Neuronal stem cell (in vitro differentiated cells): ENCODE data around the gene IGSF21.
A peak's percentile ranks its signal among the peaks of the same experiment; 100 is the strongest.

Experiments
- DNase-seq: peaks from one replicate; pipeline ENCODE4 v3.0.0-alpha.2; 2013; ENCODE audit warnings: low spot score
- H2AFZ ChIP-seq: one replicate; pipeline ENCODE4 v1.6.1; 2013; ENCODE audit warnings: mild to moderate bottlenecking, low read length, inconsistent platforms
- H2AK5ac ChIP-seq: 2 replicates; pipeline ENCODE4 v1.6.1; 2013; ENCODE audit warnings: low read depth, mild to moderate bottlenecking, inconsistent platforms, low read length, moderate library complexity, mixed read lengths
- H2BK120ac ChIP-seq: 2 replicates; pipeline ENCODE4 v1.6.1; 2013; ENCODE audit warnings: low read depth, mild to moderate bottlenecking, inconsistent platforms, low read length, moderate library complexity, mixed read lengths
- H2BK12ac ChIP-seq: one replicate; pipeline ENCODE4 v1.6.1; 2013; ENCODE audit warnings: low read length, inconsistent platforms
- H2BK15ac ChIP-seq: 2 replicates; pipeline ENCODE4 v1.6.1; 2013; ENCODE audit warnings: mild to moderate bottlenecking, low read length, inconsistent platforms, mixed read lengths
- H2BK5ac ChIP-seq: one replicate; pipeline ENCODE4 v1.6.1; 2013; ENCODE audit warnings: inconsistent platforms, mild to moderate bottlenecking, low read length, moderate library complexity
- H3K14ac ChIP-seq: one replicate; pipeline ENCODE4 v1.6.1; 2013; ENCODE audit warnings: low read length, inconsistent platforms
- H3K18ac ChIP-seq: 2 replicates; pipeline ENCODE4 v1.6.1; 2013; ENCODE audit warnings: low read length, inconsistent platforms
- H3K23ac ChIP-seq: 2 replicates; pipeline ENCODE4 v1.6.1; 2013; ENCODE audit warnings: low read depth, mild to moderate bottlenecking, mixed read lengths, low read length, inconsistent platforms; ENCODE audit not compliant: poor library complexity
- H3K27ac ChIP-seq: replicated peaks from 3 replicates; pipeline ENCODE4 v1.5.1; 2013; ENCODE audit warnings: low read length, inconsistent platforms
- H3K27me3 ChIP-seq, 3 experiments: 2 replicates each; pipeline ENCODE4 v1.6.1; 2013; ENCODE audit warnings: low read length in 3 of 3, mild to moderate bottlenecking in 2 of 3, inconsistent platforms in 1 of 3, low read depth in 1 of 3, mixed read lengths in 1 of 3, moderate library complexity in 1 of 3; ENCODE audit not compliant: control insufficient read depth in 3 of 3, insufficient read depth in 3 of 3
- H3K36me3 ChIP-seq, 2 donors: replicated peaks in 1 of 2; 2 replicates each; pipeline ENCODE4 v1.6.1; 2013; ENCODE audit warnings: low read length in 2 of 2; ENCODE audit not compliant: control insufficient read depth in 2 of 2, insufficient read depth in 2 of 2
- H3K4ac ChIP-seq: 2 replicates; pipeline ENCODE4 v1.6.1; 2013; ENCODE audit warnings: inconsistent platforms, mild to moderate bottlenecking, low read length, moderate library complexity
- H3K4me1 ChIP-seq, 2 donors: 1 replicate in 1 of 2; 2 replicates in 1 of 2; pipeline ENCODE4 v1.6.1; 2013; ENCODE audit warnings: low read length in 2 of 2, low read depth in 1 of 2; ENCODE audit not compliant: control insufficient read depth in 2 of 2, insufficient read depth in 1 of 2
- H3K4me2 ChIP-seq: one replicate; pipeline ENCODE4 v1.6.1; 2013; ENCODE audit warnings: mild to moderate bottlenecking, low read length, inconsistent platforms; ENCODE audit not compliant: insufficient read depth, poor library complexity, severe bottlenecking
- H3K4me3 ChIP-seq, 2 donors: 2 replicates each; pipeline ENCODE4 v1.5.1; 2013; ENCODE audit warnings: low read length in 2 of 2, mild to moderate bottlenecking in 2 of 2, inconsistent platforms in 1 of 2, moderate library complexity in 1 of 2
- H3K79me1 ChIP-seq: one replicate; pipeline ENCODE4 v1.6.1; 2013; ENCODE audit warnings: low read depth, mild to moderate bottlenecking, inconsistent platforms, low read length, moderate library complexity
- H3K9ac ChIP-seq: one replicate; pipeline ENCODE4 v1.6.1; 2013; ENCODE audit warnings: mild to moderate bottlenecking, low read depth, low read length, inconsistent platforms; ENCODE audit not compliant: poor library complexity
- H3K9me3 ChIP-seq, 2 donors: replicated peaks in 1 of 2; 2 replicates each; pipeline versions ENCODE3 to v1.6.1; 2013; ENCODE audit warnings: low read length in 2 of 2, mild to moderate bottlenecking in 2 of 2, inconsistent platforms in 1 of 2, low read depth in 1 of 2, mixed read lengths in 1 of 2, moderate library complexity in 1 of 2; ENCODE audit not compliant: control insufficient read depth in 2 of 2, insufficient read depth in 1 of 2
- H4K8ac ChIP-seq: one replicate; pipeline ENCODE4 v1.6.1; 2013; ENCODE audit warnings: low read depth, mild to moderate bottlenecking, inconsistent platforms, low read length, moderate library complexity
- H4K91ac ChIP-seq: one replicate; pipeline ENCODE4 v1.6.1; 2013; ENCODE audit warnings: low read length, low read depth, mild to moderate bottlenecking, inconsistent platforms; ENCODE audit not compliant: poor library complexity
- WGBS, 2 donors: extraction: QIAGEN DNeasy Blood & Tissue Kit; methylation state at CpG; one replicate each; pipeline ENCODE4 v1.1.7; 2013; ENCODE audit warnings: missing lambda C conversion rate in 2 of 2, mixed read lengths in 1 of 2; ENCODE audit not compliant: insufficient read length in 2 of 2, insufficient replicate concordance in 1 of 2; ENCODE audit errors: extremely low coverage in 2 of 2; 5-methylcytosine and 5-hydroxymethylcytosine counted together

The IGSF21 gene

DNA sequence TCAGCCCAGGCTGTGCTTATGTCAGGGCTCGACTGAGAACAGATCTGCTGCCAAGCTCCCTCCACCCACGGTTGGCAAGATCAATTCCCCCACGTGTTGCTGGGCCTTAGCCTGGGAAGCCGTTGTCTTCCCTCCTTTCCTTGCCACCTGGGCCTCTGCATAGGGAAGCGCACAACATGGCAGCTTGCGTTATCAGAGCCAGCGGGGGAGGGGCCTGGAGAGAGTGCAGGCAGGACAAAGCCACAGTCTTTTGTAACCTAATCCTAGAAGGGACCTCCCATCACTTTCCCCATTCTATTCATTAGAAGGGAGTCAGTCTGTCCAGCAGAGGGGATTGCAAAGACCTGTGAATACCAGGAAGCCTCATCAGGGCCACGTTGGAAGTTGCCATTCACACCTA, 17.0 kb upstream of the IGSF21 start:
- H3K4me2 ChIP-seq, result no peak overlapping the region
- no peak overlapping the region for H4K8ac ChIP-seq
- H3K4me3 ChIP-seq, result no peak overlapping the region
- no peak overlapping the region for H3K23ac ChIP-seq
- H3K9ac ChIP-seq, result no peak overlapping the region
- no peak overlapping the region for H4K91ac ChIP-seq
- H3K36me3 ChIP-seq, result no peaks in the 10 kb centered on the region
- H3K14ac ChIP-seq, result no peak overlapping the region
- H2BK12ac ChIP-seq, result no peak overlapping the region
- peak overlapping the region; percentile 46 for H3K27ac ChIP-seq
- H3K18ac ChIP-seq, result peak overlapping the region; percentile 76
- H3K27me3 ChIP-seq, result no peaks in the 10 kb centered on the region
- no peak overlapping the region for H2AK5ac ChIP-seq
- H2BK120ac ChIP-seq, result no peak overlapping the region
- H2AFZ ChIP-seq, result peak overlapping the region; percentile 15
- H2BK15ac ChIP-seq, result no peak overlapping the region
- DNase-seq, result peak; percentile 61
- H2BK5ac ChIP-seq, result no peak overlapping the region
- WGBS, 2 donors, result no CpG with 5 or more reads among the region's 8 CpGs
- peaks cover 0 to 29% of the 10 kb centered on the region in 2 donors for H3K4me1 ChIP-seq
- no peaks in the 10 kb centered on the region for H3K79me1 ChIP-seq
- no peaks in the 10 kb centered on the region for H3K9me3 ChIP-seq
- no peak overlapping the region for H3K4ac ChIP-seq

DNA sequence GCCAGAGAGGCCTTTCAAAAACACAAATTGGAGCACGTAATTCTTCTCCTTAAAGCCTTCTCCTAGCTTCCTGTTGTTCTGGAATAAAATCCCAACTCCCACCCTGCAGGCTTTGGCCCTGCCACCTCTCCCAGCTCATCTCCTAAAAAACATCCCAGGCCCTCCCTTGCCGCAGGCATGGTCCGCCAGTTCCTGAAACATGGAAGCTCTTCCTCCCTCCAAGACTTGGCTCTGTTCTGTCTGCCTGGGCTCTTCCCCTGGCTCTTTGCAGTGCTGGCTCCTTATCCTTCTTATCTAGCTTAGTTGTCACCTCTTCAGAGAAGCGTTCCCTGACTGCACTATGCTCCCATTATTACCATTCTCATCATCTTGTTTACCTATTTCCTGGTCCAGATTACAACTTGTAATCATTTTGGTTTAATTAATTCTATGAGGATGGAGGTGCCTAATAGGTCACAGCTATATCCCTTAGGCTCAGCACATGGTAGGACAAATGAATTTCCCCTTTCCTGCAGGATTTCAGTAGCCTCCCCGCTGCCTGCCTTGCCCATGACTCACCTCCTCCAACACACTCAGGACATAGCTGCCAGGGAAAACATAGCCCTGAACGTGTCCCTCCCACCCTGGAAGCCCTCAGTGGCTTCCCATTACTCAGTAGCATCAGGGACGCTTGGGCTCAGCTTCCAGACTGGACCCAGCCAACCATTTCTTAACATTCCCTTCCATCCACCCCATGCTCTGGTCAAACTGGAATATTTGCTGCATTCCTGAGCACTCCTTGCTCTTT, 15.7 kb upstream of the IGSF21 start:
- Histone ChIP-seq H3K9me3 (no peaks in the 10 kb centered on the region), H2AK5ac (peak overlapping the region; percentile 11), H3K79me1 (no peaks in the 10 kb centered on the region), H3K4ac (no peak overlapping the region), H2BK15ac (no peak overlapping the region), H3K36me3 (no peaks in the 10 kb centered on the region), H3K18ac (peak overlapping the region; percentile 49), H2BK5ac (no peak overlapping the region), H3K4me2 (no peak overlapping the region), H3K4me1 (peaks cover 0 to 29% of the 10 kb centered on the region in 2 donors), H3K9ac (no peak overlapping the region), H3K14ac (no peak overlapping the region), H3K23ac (no peak overlapping the region), H4K8ac (no peak overlapping the region), H2BK12ac (no peak overlapping the region), H2AFZ (no peak overlapping the region), H2BK120ac (peak overlapping the region; percentile 0), H4K91ac (no peak overlapping the region), H3K27ac (peak overlapping the region; percentile 2), H3K4me3 (no peak overlapping the region), H3K27me3 (no peaks in the 10 kb centered on the region)
- no peak for DNase-seq
- no CpG with 5 or more reads among the region's 7 CpGs for WGBS, 2 donors

- no peak overlapping the region for H3K27ac ChIP-seq
- no peaks in the 10 kb centered on the region for H3K79me1 ChIP-seq
Observed at GRCh38 chr1:18093193-18093592, 14.4 kb upstream of the IGSF21 start.

DNA sequence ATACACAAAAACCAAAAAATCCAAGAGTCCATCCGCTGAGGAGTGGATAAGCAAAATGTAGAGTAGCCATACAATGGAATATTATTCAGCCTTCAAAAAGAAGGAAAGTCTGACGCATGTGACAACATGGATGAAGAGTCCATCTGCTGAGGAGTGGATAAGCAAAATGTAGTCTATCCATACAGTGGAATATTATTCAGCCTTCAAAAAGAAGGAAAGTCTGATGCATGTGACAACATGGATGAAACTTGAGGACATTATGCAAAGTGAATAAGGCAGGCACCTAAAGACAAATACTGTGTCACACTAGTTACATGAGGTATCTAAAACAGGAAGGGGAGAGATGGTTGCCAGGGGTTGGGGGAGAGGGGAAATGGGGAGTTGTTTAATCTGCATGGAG, 14.0 kb upstream of the IGSF21 start:
- Histone ChIP-seq H3K27ac (no peak overlapping the region), H4K91ac (no peak overlapping the region), H2AK5ac (no peak overlapping the region), H3K23ac (no peak overlapping the region), H3K9ac (no peak overlapping the region), H3K4me3 (no peak overlapping the region), H3K4me1 (peaks cover 0 to 30% of the 10 kb centered on the region in 2 donors), H3K36me3 (no peaks in the 10 kb centered on the region), H3K4ac (no peak overlapping the region), H2BK120ac (no peak overlapping the region), H3K18ac (no peak overlapping the region), H2AFZ (no peak overlapping the region), H2BK5ac (no peak overlapping the region), H3K9me3 (no peaks in the 10 kb centered on the region), H3K4me2 (no peak overlapping the region), H3K27me3 (no peaks in the 10 kb centered on the region), H3K79me1 (no peaks in the 10 kb centered on the region), H2BK12ac (no peak overlapping the region), H3K14ac (no peak overlapping the region), H4K8ac (no peak overlapping the region), H2BK15ac (no peak overlapping the region)
- DNase-seq, result no peak
- no CpG with 5 or more reads among the region's 2 CpGs for WGBS, 2 donors

More at GRCh38 chr1:18093193-18093592, 14.4 kb upstream of the IGSF21 start:
- Histone ChIP-seq H3K9ac (no peak overlapping the region), H4K91ac (no peak overlapping the region), H3K4ac (no peak overlapping the region), H2AK5ac (no peak overlapping the region), H3K4me3 (no peak overlapping the region), H3K4me2 (no peak overlapping the region), H3K14ac (no peak overlapping the region), H2AFZ (no peak overlapping the region), H3K9me3 (no peaks in the 10 kb centered on the region), H3K18ac (no peak overlapping the region), H2BK5ac (no peak overlapping the region), H3K27me3 (no peaks in the 10 kb centered on the region), H2BK15ac (no peak overlapping the region), H3K23ac (no peak overlapping the region), H4K8ac (no peak overlapping the region), H2BK12ac (no peak overlapping the region), H3K4me1 (peaks cover 0 to 30% of the 10 kb centered on the region in 2 donors), H2BK120ac (no peak overlapping the region), H3K36me3 (no peaks in the 10 kb centered on the region)
- WGBS, 2 donors, result no CpG with 5 or more reads among the region's 2 CpGs
- DNase-seq, result no peak
